ENCODE data around the gene NEK6. TPM values are rescaled to one million over a fixed set of nuclear protein-coding genes. Genes with fewer than 3 reads are reported as not detected.
A peak's percentile ranks its signal among the peaks of the same experiment; 100 is the strongest.

NEK6 gene
- total and polyA plus RNA-seq, 2 experiments from 2014 or later, result 14.3 to 27.0 TPM

- no peak for TF ChIP-seq CTCF (IDR thresholded peaks at IDR 0.05; ENCODE audit: low read depth, low read length)
- Histone ChIP-seq H3K9me3 (ENCODE audit: low read depth) (no peaks in the 10 kb centered on the region), H3K27ac (no peak overlapping the region), H3K4me3 (no peak overlapping the region), H3K4me1 (ENCODE audit: low read depth) (peaks cover under 1% of the 10 kb centered on the region), H3K27me3 (no peaks in the 10 kb centered on the region), H3K36me3 (no peaks in the 10 kb centered on the region)
- DNase-seq (ENCODE audit: low read depth in 1 of 2, low spot score in 1 of 2), result peak in 1 of 2 donors; percentile 98
Measured at GRCh38 chr9:124285903-124286291, 28.1 kb downstream of the NEK6 start.

GRCh38 chr9:124286292-124286931 is 28.7 kb downstream of the NEK6 start:
- Histone ChIP-seq H3K27ac (no peak overlapping the region), H3K27me3 (no peaks in the 10 kb centered on the region), H3K4me3 (no peak overlapping the region), H3K36me3 (no peaks in the 10 kb centered on the region), H3K9me3 (ENCODE audit: low read depth) (no peaks in the 10 kb centered on the region), H3K4me1 (ENCODE audit: low read depth) (peaks cover 6% of the 10 kb centered on the region)
- DNase-seq (ENCODE audit: low read depth in 1 of 2, low spot score in 1 of 2), result peak in 1 of 2 donors; percentile 80
- no peak for TF ChIP-seq CTCF (IDR thresholded peaks at IDR 0.05; ENCODE audit: low read depth, low read length)

GRCh38 chr9:124290053-124290591 is 32.4 kb downstream of the NEK6 start:
- Histone ChIP-seq H3K36me3 (no peaks in the 10 kb centered on the region), H3K27ac (no peak overlapping the region), H3K4me3 (no peak overlapping the region), H3K9me3 (ENCODE audit: low read depth) (no peaks in the 10 kb centered on the region), H3K4me1 (ENCODE audit: low read depth) (peaks cover 20% of the 10 kb centered on the region), H3K27me3 (no peaks in the 10 kb centered on the region)
- DNase-seq (ENCODE audit: low read depth in 1 of 2, low spot score in 1 of 2), result no peak
- TF ChIP-seq CTCF (IDR thresholded peaks at IDR 0.05; ENCODE audit: low read depth, low read length), result no peak

- no peak overlapping the region for H3K27ac ChIP-seq
Measured at GRCh38 chr9:124290743-124291554, 33.2 kb downstream of the NEK6 start.

More at GRCh38 chr9:124290743-124291554, 33.2 kb downstream of the NEK6 start:
- no peak for DNase-seq (ENCODE audit: low read depth in 1 of 2, low spot score in 1 of 2)
- Histone ChIP-seq H3K27me3 (no peaks in the 10 kb centered on the region), H3K36me3 (no peaks in the 10 kb centered on the region), H3K4me3 (no peak overlapping the region), H3K9me3 (ENCODE audit: low read depth) (no peaks in the 10 kb centered on the region), H3K4me1 (ENCODE audit: low read depth) (peaks cover 27% of the 10 kb centered on the region)
- no peak for TF ChIP-seq CTCF (IDR thresholded peaks at IDR 0.05; ENCODE audit: low read depth, low read length)
